ENCODE data around the gene ERVK3-1.

GRCh38 chr19:58307736-58308135 lies 2.6 kb downstream of the ERVK3-1 start:
- TF ChIP-seq, protein P1, sequence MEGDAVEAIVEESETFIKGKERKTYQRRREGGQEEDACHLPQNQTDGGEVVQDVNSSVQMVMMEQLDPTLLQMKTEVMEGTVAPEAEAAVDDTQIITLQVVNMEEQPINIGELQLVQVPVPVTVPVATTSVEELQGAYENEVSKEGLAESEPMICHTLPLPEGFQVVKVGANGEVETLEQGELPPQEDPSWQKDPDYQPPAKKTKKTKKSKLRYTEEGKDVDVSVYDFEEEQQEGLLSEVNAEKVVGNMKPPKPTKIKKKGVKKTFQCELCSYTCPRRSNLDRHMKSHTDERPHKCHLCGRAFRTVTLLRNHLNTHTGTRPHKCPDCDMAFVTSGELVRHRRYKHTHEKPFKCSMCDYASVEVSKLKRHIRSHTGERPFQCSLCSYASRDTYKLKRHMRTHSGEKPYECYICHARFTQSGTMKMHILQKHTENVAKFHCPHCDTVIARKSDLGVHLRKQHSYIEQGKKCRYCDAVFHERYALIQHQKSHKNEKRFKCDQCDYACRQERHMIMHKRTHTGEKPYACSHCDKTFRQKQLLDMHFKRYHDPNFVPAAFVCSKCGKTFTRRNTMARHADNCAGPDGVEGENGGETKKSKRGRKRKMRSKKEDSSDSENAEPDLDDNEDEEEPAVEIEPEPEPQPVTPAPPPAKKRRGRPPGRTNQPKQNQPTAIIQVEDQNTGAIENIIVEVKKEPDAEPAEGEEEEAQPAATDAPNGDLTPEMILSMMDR (IDR thresholded peaks at IDR 0.05; ENCODE audit: insufficient read depth, low read depth, low read length) = no peak
- TF ChIP-seq EZH2 (IDR thresholded peaks at IDR 0.05; ENCODE audit: insufficient read depth, low read length) = no peak

Measured in astrocyte (in vitro differentiated cells and primary cell).